DMS 273 (cell line): Measurements from ENCODE around the gene ZFP57.

Experiments used
- DNase-seq: peaks from one replicate; lab custom pipeline; 2025; ENCODE audit not compliant: unreplicated experiment; lab: John Stamatoyannopoulos, UW

Gene ZFP57

DNA sequence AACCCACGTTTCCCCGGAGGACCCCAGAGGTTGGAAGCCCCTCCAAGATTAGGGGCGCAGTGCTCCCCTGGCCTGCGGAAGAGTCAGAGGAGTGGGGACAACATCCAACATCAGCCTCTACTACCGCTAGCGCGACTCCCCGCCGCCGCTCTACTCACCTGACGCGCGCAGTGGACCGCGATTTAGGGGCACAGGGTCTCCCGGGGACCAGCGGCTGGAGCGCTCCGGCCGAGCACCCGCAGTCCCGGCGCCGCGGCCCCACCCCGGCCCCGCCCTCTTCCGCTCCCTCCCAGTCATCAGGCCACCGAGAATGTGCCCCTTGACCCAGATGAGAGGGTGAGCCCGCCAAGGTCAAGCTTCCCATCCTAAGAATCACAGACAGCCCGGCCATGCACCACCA lies at the start of gene ZFP57:
Gene ZFP57, minus strand, starts transcription at position 249 of the 400 bp plus-strand sequence. CDS start 4,149 bp downstream, outside the sequence.
- DNase-seq: no peak

DNA sequence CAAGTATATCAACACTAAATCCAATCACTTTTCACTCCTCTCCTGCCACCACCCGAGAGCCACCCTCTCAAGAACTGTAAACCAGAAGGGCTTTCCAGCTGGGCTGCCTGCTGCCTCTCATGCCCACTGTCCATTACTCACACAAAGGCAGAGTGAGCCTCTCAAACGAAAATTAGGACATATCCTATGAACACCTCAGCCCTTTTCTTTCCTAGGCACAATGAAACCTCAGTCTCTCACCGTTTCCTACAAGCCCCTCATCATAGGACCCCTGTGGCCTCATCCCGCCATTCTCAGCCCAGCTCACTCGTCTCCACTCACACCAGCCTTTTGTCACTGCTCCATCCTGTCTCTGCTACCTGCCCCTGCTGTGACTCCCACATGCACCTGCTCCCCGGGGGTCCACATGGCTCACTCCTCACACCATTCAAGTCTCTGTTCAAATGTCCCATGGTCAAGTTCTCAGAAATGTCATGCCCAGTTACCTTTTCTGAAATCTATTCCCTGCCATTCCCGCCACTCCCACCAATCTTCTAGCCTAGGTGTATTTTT lies 49.7 kb upstream of the ZFP57 start:
- no peak for DNase-seq

DNA sequence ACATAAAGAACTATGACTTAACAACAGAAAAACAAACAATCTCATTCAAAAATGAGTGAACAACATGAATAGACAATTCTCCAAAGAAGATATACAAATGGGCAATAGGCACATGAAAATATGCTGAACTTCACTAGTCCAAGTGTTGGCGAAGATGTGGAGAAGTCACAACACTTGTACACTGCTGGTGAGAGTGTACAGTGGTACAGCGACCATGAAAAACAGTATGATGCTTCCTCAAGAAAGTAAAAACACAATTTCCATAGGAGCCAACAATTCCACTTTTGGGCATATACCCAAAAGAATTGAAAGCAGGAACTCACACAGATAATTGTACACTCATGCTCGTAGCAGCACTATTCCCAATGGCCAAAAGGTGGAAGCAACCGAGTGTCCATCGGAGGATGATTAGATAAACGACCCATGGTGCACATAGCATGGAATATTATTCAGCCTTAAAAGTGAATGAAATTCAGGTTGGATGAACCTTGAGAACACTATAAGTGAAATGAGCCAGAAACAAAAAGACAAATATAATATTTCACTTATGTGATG lies 48.9 kb upstream of the ZFP57 start:
- no peak for DNase-seq

- no peak for DNase-seq
These were observed 47.9 kb upstream of the ZFP57 start for GRCh38 chr6:29728875-29729270.

- DNase-seq: no peak
These were observed 47.4 kb upstream of the ZFP57 start for GRCh38 chr6:29728173-29728874.

GRCh38 chr6:29727637-29728036 lies 46.7 kb upstream of the ZFP57 start:
- DNase-seq: no peak

- no peak for DNase-seq
These were observed 45.7 kb upstream of the ZFP57 start for GRCh38 chr6:29726571-29727194.

- DNase-seq: no peak
These were observed 45.0 kb upstream of the ZFP57 start for GRCh38 chr6:29726001-29726400.

GRCh38 chr6:29724937-29725869 lies 44.3 kb upstream of the ZFP57 start:
- no peak for DNase-seq

DNA sequence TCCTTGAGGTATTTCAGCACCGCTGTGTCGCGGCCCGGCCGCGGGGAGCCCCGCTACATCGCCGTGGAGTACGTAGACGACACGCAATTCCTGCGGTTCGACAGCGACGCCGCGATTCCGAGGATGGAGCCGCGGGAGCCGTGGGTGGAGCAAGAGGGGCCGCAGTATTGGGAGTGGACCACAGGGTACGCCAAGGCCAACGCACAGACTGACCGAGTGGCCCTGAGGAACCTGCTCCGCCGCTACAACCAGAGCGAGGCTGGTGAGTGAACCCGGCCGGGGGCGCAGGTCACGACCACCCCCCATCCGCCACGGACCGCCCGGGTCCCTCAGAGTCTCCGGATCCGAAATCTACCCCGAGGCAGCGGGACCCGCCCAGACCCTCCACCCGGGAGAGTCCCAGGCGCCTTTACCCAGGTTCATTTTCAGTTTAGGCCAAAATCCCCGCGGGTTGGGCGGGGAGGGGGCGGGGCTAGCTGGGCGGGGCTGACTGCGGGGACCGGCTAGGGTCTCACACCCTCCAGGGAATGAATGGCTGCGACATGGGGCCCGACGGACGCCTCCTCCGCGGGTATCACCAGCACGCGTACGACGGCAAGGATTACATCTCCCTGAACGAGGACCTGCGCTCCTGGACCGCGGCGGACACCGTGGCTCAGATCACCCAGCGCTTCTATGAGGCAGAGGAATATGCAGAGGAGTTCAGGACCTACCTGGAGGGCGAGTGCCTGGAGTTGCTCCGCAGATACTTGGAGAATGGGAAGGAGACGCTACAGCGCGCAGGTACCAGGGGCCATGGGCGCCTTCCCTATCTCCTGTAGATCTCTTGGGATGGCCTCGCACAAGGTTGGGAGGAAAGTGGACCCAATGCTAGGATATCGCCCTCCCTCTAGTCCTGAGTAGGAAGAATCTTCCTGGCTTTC lies 43.0 kb upstream of the ZFP57 start:
- peak; percentile 49 for DNase-seq

DNA sequence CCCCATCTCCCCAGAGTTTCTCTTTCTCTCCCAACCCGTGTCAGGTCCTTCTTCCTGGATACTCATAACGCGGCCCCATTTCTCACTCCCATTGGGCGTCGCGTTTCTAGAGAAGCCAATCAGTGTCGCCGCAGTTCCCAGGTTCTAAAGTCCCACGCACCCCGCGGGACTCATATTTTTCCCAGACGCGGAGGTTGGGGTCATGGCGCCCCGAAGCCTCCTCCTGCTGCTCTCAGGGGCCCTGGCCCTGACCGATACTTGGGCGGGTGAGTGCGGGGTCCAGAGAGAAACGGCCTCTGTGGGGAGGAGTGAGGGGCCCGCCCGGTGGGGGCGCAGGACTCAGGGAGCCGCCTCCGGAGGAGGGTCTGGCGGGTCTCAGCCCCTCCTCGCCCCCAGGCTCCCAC lies 42.3 kb upstream of the ZFP57 start, which contains the start of gene HLA-F:
Gene HLA-F, plus strand, starts transcription at position 173 of the 404 bp plus-strand sequence. Its CDS starts 30 bp downstream, at position 203.
- peak; percentile 96 for DNase-seq

- no peak for DNase-seq
These were observed 39.9 kb upstream of the ZFP57 start for GRCh38 chr6:29720863-29721262.

- DNase-seq: no peak
These were observed 29.5 kb upstream of the ZFP57 start for GRCh38 chr6:29710281-29710941.

GRCh38 chr6:29709188-29709587 lies 28.2 kb upstream of the ZFP57 start:
- DNase-seq: no peak

- no peak for DNase-seq
These were observed 27.7 kb upstream of the ZFP57 start for GRCh38 chr6:29708432-29709179.

DNA sequence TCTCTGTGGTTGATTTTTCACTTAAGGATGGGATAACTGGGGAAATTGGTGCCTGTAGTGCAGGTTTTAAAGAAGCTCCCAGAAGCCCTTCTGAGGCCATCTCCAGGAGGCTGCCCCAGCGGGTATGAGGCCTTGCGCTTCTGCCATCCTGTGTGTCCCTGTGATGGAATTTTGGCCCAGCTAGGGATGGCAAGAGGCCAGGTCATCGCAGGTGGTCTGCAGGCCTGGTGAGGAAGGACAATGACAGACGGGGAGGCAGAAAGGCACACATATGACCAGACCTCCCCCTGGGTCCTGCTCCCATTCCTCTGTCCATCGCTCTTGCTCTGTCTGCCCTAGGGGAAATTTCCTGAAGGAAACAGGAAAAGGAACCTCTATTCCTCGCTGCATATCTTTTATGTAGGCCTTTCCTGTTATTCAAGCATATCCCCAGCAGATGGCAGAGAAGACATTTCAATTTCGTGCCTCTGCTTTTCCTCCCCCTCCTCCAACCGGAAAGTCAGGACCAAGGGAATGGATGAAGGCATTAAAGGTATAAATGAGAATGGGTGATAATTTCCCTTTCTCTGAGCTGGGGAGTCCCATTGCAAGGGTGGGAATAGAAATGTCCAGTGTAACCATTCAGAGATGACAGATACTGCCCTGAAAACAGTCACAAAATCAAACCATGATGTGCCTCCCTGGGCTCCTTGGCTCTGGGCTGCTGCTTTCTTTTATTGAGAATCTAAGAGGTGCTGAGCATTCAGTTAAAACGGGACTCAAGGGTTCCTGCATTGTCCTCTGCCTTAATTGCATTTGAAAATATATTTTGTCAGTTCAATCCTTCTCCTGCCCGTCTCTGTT lies 24.7 kb upstream of the ZFP57 start:
- peak; percentile 83 for DNase-seq

GRCh38 chr6:29702519-29703103 lies 21.7 kb upstream of the ZFP57 start:
- peak; percentile 84 for DNase-seq
